ENCODE results near the gene LEF1.

The LEF1 gene

GRCh38 chr4:108168671-108169523, at the start of gene LEF1:
LEF1 (minus strand) TSS chr4:108168932; CDS start chr4:108167767, 1,165 bp downstream.
- DNase-seq (ENCODE audit: low spot score): peak; percentile 52

GRCh38 chr4:108216510-108216909, 47.8 kb upstream of the LEF1 start:
- no peak for DNase-seq (ENCODE audit: low spot score)

GRCh38 chr4:108215055-108215454, 46.3 kb upstream of the LEF1 start:
- DNase-seq (ENCODE audit: low spot score): no peak

- DNase-seq (ENCODE audit: low spot score): no peak
Observed at GRCh38 chr4:108213723-108214122, 45.0 kb upstream of the LEF1 start.

GRCh38 chr4:108213308-108213707, 44.6 kb upstream of the LEF1 start:
- no peak for DNase-seq (ENCODE audit: low spot score)

GRCh38 chr4:108210989-108211835, 42.5 kb upstream of the LEF1 start:
- no peak for DNase-seq (ENCODE audit: low spot score)

GRCh38 chr4:108209489-108209888, 40.8 kb upstream of the LEF1 start:
- no peak for DNase-seq (ENCODE audit: low spot score)

- DNase-seq (ENCODE audit: low spot score): no peak
Observed at GRCh38 chr4:108205859-108206258, 37.1 kb upstream of the LEF1 start.

- no peak for DNase-seq (ENCODE audit: low spot score)
Observed at GRCh38 chr4:108204518-108204917, 35.8 kb upstream of the LEF1 start.

- no peak for DNase-seq (ENCODE audit: low spot score)
Observed at GRCh38 chr4:108203377-108203776, 34.6 kb upstream of the LEF1 start.

- DNase-seq (ENCODE audit: low spot score): no peak
Observed at GRCh38 chr4:108201774-108202173, 33.0 kb upstream of the LEF1 start.

GRCh38 chr4:108199881-108200280, 31.1 kb upstream of the LEF1 start:
- DNase-seq (ENCODE audit: low spot score): no peak

- peak; percentile 39 for DNase-seq (ENCODE audit: low spot score)
Observed at GRCh38 chr4:108193886-108194672, 25.3 kb upstream of the LEF1 start.

- no peak for DNase-seq (ENCODE audit: low spot score)
Observed at GRCh38 chr4:108192935-108193334, 24.2 kb upstream of the LEF1 start.

GRCh38 chr4:108192056-108192455, 23.3 kb upstream of the LEF1 start:
- DNase-seq (ENCODE audit: low spot score): no peak

GRCh38 chr4:108191269-108191914, 22.7 kb upstream of the LEF1 start:
- no peak for DNase-seq (ENCODE audit: low spot score)

GRCh38 chr4:108188770-108189169, 20.0 kb upstream of the LEF1 start:
- no peak for DNase-seq (ENCODE audit: low spot score)

GRCh38 chr4:108185252-108185651, 16.5 kb upstream of the LEF1 start:
- no peak for DNase-seq (ENCODE audit: low spot score)

- DNase-seq (ENCODE audit: low spot score): no peak
Observed at GRCh38 chr4:108184453-108185049, 15.8 kb upstream of the LEF1 start.

GRCh38 chr4:108181704-108182103, 13.0 kb upstream of the LEF1 start:
- no peak for DNase-seq (ENCODE audit: low spot score)

- no peak for DNase-seq (ENCODE audit: low spot score)
Observed at GRCh38 chr4:108180513-108180912, 11.8 kb upstream of the LEF1 start.

Data from AG08396 (cell line).